Measurements from ENCODE around the gene GPC6.

The GPC6 gene

DNA sequence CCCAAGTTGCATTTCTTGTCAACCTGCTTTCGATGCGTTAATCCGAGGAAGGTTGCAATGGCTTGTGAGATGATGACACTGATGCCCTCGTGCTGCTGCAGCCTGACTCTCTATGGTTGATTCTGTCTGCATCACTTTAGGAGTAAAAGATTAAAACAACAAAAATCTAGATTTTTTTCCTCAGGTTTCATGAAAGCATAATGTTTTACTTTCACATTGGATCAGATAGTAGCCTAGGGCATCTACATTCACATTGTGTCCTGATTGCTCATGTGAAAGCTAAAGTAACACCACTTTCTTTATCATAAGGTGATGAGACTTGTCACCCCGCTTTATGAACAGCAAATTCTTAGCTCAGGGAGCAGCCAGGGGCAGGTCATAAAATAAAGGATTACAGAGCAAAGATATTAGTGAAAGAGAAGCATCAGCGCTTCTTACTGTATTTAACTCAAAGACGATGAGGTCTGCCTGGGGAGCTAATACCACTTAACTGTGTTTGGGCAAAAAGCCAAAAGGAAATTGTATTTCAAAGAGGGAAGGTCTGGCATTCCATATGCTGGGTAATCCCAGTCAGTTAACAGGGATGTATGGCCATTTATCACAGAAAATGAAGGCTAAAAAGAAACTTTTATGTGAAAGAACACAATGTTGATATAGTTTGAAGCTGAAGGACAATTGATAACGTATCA is 270.5 kb downstream of the GPC6 start:
- H3K4me3 ChIP-seq (ENCODE audit: low read depth, low read length): no peak overlapping the region
- no peak for DNase-seq (ENCODE audit: low read depth, low spot score)
- TF ChIP-seq CTCF (IDR thresholded peaks at IDR 0.05; ENCODE audit: insufficient read depth, low read length, missing control alignments): no peak
- CTCF ChIA-PET: no interaction called here
- POLR2A ChIA-PET: no interaction called here

- no peak for TF ChIP-seq CTCF (IDR thresholded peaks at IDR 0.05; ENCODE audit: insufficient read depth, low read length, missing control alignments)
- ChIA-PET POLR2A (no interaction called here), CTCF (interaction anchor here (0.9 kb wide), 1 partner anchor 10 kb away, joined by 3 read pairs; no protein-coding TSS in a partner anchor)
- DNase-seq (ENCODE audit: low read depth, low spot score): no peak
- H3K4me3 ChIP-seq (ENCODE audit: low read depth, low read length): no peak overlapping the region
These were observed 273.4 kb downstream of the GPC6 start for GRCh38 chr13:93499991-93500390.

- no peak overlapping the region for H3K4me3 ChIP-seq (ENCODE audit: low read depth, low read length)
- no peak for TF ChIP-seq CTCF (IDR thresholded peaks at IDR 0.05; ENCODE audit: insufficient read depth, low read length, missing control alignments)
- CTCF ChIA-PET: no interaction called here
- DNase-seq (ENCODE audit: low read depth, low spot score): no peak
- POLR2A ChIA-PET: no interaction called here
These were observed 275.5 kb downstream of the GPC6 start for GRCh38 chr13:93502071-93502470.

DNA sequence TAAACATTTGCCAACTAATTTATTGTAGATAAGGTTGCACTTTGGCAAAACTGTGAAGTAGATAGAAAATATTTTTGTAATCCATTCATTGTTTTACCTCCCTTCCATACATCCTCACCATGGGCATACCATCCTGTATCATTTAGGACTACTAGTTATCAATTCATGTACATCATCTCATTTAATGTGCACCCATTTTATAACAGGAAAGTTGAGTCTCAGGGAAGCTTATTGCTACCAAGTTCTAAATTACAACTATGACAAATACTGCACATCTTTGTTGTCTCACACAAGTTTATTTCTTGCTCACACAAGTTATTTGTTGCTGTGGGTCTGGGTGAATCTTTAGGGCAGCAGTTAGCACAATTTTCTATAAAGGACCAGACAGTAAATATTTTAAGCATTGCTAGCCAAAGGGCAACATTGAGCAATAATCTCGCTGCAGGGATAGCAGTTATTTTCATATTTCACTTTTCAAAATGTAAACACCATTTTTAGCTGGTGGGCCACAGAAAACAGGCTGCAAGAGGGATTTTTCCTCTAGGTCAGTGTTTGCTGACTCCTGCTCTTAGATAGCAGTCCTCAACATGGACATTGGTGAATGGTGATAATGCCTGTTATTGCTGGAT is 276.5 kb downstream of the GPC6 start:
- no peak for TF ChIP-seq CTCF (IDR thresholded peaks at IDR 0.05; ENCODE audit: insufficient read depth, low read length, missing control alignments)
- CTCF ChIA-PET: no interaction called here
- H3K4me3 ChIP-seq (ENCODE audit: low read depth, low read length): no peak overlapping the region
- no peak for DNase-seq (ENCODE audit: low read depth, low spot score)
- POLR2A ChIA-PET: no interaction called here

DNA sequence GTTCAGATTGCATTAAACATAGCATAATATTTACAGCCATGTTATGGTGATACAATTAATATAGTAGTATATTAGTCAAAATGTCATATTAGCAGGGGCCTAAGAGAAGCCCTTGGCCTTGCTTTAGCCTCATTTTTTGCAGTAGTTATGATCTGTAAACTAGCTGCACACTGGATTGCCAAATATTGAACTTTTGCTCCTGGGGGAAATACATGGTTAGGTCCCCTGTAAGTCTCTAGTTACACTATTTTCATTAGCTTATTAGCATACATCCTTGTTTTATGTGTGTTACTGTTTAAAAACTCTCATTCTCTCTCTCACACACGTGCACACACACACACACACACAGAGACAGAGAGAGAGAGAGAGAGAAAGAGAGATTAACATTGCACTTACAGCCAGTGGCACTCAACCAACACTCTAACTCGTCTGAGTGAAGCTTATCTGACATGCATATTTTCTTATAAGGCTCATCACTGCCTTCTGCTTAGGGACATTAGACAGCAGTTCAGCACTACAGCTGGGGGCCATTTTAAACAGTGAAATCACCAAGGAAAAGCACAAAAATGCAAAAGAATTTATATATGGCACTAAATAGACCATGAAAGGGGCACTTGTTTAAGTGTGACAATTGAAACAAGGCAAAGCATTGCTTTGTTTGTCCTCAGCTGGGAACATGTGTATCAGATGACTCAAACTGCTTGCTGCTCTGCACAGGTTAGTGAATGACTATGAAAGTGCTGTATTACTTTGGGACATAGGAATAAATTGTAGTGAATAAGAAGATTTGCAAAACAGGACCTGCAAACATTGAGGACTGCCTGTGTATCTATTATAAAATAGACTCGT is 278.7 kb downstream of the GPC6 start:
- ChIA-PET CTCF (no interaction called here), POLR2A (no interaction called here)
- no peak overlapping the region for H3K4me3 ChIP-seq (ENCODE audit: low read depth, low read length)
- peak; percentile 4 for DNase-seq (ENCODE audit: low read depth, low spot score)
- TF ChIP-seq CTCF (IDR thresholded peaks at IDR 0.05; ENCODE audit: insufficient read depth, low read length, missing control alignments): no peak

DNA sequence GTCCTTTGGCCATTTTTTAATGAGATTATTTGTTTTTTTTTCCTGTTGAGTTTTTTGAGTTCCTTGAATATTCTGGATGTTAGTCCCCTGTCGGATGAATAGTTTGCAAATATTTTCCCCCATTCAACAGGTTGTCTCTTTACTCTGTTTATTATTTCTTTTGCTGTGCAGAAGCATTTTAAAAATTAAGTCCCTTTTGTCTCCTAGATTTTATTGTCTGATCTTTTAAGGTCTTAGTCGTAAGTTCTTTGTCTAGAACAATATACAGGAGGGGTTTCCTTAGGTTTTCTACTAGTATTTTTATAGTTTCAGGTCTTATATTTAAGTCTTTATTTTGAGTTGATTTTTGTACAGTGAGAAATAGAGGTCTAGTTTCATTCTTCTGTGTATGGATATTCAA is 284.4 kb downstream of the GPC6 start:
- no peak for DNase-seq (ENCODE audit: low read depth, low spot score)
- no peak overlapping the region for H3K4me3 ChIP-seq (ENCODE audit: low read depth, low read length)
- TF ChIP-seq CTCF (IDR thresholded peaks at IDR 0.05; ENCODE audit: insufficient read depth, low read length, missing control alignments): no peak
- CTCF ChIA-PET: no interaction called here
- POLR2A ChIA-PET: no interaction called here

Data from AG04449 (cell line).